GM06990 (cell line): ENCODE data around the gene BBX.

Experiments
- DNase-seq: peaks from one replicate; pipeline ENCODE4 v3.0.0-alpha.2; 2011; ENCODE audit not compliant: insufficient read length; ENCODE audit errors: extremely low read depth
- H3K27me3 ChIP-seq: replicated peaks from 2 replicates; pipeline ENCODE4 v1.6.0; 2011; ENCODE audit warnings: low read length; ENCODE audit not compliant: control insufficient read depth, insufficient read depth
- H3K36me3 ChIP-seq: 2 replicates; pipeline ENCODE4 v1.5.1; 2011; ENCODE audit warnings: low read length; ENCODE audit not compliant: control insufficient read depth, insufficient read depth
- H3K4me3 ChIP-seq: replicated peaks from 2 replicates; pipeline ENCODE4 v1.5.1; 2011; ENCODE audit warnings: low read depth, mild to moderate bottlenecking, control low read depth, low read length
- TF ChIP-seq, protein P1 (sequence below): IDR thresholded peaks from 2 replicates; pipeline ENCODE4 v1.5.1; 2011; ENCODE audit warnings: low read length, control low read depth, mild to moderate bottlenecking, inconsistent platforms; ENCODE audit not compliant: insufficient read depth, poor library complexity, severe bottlenecking

The BBX gene

GRCh38 chr3:107803170-107803569 is 280.4 kb downstream of the BBX start:
- peaks cover 11% of the 10 kb centered on the region for H3K36me3 ChIP-seq
- DNase-seq = no peak
- H3K27me3 ChIP-seq = no peaks in the 10 kb centered on the region
- TF ChIP-seq, protein P1, sequence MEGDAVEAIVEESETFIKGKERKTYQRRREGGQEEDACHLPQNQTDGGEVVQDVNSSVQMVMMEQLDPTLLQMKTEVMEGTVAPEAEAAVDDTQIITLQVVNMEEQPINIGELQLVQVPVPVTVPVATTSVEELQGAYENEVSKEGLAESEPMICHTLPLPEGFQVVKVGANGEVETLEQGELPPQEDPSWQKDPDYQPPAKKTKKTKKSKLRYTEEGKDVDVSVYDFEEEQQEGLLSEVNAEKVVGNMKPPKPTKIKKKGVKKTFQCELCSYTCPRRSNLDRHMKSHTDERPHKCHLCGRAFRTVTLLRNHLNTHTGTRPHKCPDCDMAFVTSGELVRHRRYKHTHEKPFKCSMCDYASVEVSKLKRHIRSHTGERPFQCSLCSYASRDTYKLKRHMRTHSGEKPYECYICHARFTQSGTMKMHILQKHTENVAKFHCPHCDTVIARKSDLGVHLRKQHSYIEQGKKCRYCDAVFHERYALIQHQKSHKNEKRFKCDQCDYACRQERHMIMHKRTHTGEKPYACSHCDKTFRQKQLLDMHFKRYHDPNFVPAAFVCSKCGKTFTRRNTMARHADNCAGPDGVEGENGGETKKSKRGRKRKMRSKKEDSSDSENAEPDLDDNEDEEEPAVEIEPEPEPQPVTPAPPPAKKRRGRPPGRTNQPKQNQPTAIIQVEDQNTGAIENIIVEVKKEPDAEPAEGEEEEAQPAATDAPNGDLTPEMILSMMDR = no peak
- H3K4me3 ChIP-seq = no peak overlapping the region

GRCh38 chr3:107806021-107806420 is 283.3 kb downstream of the BBX start:
- Histone ChIP-seq H3K27me3 (no peaks in the 10 kb centered on the region), H3K36me3 (peaks cover 10% of the 10 kb centered on the region), H3K4me3 (no peak overlapping the region)
- no peak for DNase-seq
- TF ChIP-seq, protein P1 = no peak

DNA sequence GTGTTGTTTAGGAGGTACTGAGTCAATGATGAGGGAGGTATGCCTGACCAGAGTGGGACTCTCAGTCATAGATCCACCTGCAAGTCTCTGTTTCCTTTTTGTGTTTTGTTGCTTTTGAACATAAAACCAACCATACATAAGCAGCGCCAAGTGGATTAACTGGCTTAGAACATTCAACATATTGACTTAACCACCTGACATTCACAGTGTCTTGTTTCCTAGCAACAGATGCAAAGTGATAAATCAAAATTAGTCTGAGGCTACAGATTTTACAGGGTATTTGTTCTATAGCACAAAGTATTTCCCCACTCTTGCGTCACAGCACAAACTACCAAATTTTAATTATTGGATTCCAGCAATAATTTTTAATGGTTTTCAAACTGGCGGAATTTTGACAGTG is 283.8 kb downstream of the BBX start:
- H3K27me3 ChIP-seq = no peaks in the 10 kb centered on the region
- no peak overlapping the region for H3K4me3 ChIP-seq
- no peak for DNase-seq
- TF ChIP-seq, protein P1 = no peak
- peaks cover 9% of the 10 kb centered on the region for H3K36me3 ChIP-seq

DNA sequence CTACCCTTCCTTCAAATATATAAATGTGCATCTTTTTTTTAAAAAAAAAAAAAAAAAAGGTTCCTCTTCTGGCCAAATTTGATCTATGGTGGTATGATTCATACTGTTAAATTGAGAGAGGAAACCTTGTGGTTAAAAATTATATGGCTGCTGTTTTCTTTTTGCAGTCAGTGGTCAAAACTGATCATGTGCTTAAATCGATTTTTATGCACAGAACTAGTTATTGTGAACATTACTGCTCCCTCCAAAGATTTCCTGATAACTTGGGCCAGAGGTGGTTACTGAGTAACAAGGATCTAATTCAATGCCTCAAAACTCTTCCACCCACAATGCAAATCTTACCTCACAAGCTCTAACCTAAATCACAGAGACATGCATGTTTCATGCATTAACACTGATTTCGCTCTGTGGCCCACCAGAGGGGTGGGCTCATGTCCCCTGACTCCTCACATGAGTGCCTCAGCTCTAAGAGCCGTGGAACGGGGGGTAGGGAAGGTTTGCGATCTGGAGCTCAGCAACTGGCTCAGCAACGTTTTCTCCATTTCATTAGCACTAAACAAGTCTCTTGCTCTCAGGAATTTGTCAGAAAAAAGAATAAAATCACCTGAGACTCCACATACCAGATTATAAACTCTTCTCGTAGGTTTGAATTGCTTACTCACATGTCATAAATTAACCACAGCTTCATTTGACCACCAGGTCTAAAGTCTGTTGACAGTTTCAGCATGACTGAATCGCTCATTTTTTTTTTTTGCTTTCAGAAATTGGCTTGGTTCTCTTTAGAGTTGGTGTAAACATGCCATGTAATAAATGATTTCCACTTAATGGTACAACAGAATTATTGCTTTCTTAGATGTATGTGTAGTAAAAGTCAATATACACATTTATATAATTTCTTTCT is 287.7 kb downstream of the BBX start:
- Histone ChIP-seq H3K27me3 (no peaks in the 10 kb centered on the region), H3K36me3 (peaks cover 3% of the 10 kb centered on the region), H3K4me3 (no peak overlapping the region)
- TF ChIP-seq, protein P1 = no peak
- DNase-seq = no peak

DNA sequence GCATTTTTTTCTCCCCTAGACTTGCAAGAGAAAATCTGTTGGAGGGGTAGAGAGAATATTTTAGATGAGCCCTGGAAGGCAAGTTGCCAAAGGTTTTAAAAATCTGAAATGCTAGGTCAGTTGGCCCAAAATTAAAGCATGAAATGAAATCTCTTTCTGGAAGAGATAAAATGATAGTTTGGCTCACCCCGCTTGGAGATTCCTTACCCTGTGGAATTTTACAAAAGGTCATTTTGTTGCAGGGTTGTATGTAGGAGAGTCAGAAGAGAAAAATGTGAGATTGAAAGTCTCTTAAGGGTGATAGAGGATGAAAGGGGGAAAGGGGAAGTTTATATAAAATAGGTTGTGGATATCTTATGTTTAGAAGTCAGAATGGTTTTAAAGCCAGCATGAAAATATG is 290.3 kb downstream of the BBX start:
- H3K27me3 ChIP-seq = no peaks in the 10 kb centered on the region
- no peak for DNase-seq
- no peak overlapping the region for H3K4me3 ChIP-seq
- TF ChIP-seq, protein P1 = no peak
- H3K36me3 ChIP-seq = no peaks in the 10 kb centered on the region; the same call in 1 of the 2 replicates

GRCh38 chr3:107816107-107816506 is 293.3 kb downstream of the BBX start:
- DNase-seq = no peak
- no peaks in the 10 kb centered on the region for H3K36me3 ChIP-seq
- no peaks in the 10 kb centered on the region for H3K27me3 ChIP-seq
- no peak overlapping the region for H3K4me3 ChIP-seq
- TF ChIP-seq, protein P1 = no peak
